ENCODE results near the gene SMAD2.
"Not testable (repeated sequence)": the region's sequence is repeated elsewhere in the genome, so short reads cannot be mapped to it uniquely, and the experiment has no call there.

Gene SMAD2

DNA sequence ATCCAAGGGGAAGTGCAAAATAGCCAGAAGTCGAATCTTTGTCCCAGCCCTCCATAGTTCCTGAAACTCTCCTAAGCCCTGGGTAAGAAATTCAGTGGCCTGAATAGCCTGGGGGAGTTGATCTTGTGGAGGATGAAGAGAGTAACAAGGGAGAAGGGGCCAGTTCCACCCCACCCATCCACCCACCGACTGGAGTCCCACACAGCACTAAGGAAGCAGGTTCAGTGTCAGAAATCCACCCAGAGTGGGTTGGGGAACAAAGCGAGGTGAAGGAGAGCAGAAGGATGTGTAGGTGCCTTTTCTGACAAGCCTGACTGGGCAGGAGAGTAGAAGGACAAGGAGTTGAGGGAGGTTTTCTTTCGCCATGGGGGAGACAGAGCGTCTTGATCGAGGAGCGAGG lies 136.8 kb downstream of the SMAD2 start:
- DNase-seq (ENCODE audit: low spot score), result no peak

DNA sequence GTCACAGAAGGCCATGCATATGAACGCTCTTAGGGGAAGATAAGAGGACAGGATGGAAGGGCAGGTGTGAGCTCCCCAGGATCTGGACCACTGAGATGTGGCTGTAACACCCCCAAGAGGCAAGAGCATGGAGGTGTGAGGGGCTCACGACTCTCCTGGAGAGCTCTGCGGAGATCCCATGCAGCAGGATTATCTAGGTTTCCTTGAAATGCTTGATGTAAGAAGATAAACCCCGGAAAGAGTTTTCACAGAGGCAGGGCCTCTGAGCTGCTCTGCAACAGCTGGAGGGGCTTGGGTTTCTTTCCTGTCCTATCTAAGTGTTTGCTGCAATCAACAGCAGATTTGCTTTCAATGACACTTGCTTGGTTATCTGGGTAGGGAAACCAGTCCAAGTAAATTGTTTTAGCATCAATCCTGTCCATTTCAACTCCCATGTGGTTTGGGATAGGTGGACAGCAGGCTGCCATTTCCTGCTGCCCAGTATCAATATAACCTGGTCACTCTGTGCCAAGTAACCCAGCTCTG lies 138.9 kb downstream of the SMAD2 start:
- no peak for DNase-seq (ENCODE audit: low spot score)

DNA sequence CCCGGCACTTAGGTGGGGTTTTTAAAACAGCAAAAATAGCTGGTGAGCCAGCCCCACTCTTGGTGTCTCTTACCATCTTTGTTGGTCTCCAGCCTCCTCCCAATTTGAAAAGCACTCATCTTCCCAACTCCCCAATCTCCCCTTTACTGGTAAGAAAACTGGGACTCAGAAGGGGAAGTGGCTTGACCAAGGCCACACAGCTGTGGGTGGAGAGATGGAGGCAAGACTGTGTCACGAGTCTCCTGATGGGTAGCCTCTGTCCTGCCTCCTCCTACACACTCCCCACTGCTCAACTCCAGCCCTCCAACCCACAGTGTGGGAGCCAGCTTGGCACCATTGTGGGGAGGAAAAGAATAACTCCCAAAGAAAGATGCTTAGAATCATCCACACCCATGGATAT lies 140.4 kb downstream of the SMAD2 start:
- DNase-seq (ENCODE audit: low spot score), result no peak

DNA sequence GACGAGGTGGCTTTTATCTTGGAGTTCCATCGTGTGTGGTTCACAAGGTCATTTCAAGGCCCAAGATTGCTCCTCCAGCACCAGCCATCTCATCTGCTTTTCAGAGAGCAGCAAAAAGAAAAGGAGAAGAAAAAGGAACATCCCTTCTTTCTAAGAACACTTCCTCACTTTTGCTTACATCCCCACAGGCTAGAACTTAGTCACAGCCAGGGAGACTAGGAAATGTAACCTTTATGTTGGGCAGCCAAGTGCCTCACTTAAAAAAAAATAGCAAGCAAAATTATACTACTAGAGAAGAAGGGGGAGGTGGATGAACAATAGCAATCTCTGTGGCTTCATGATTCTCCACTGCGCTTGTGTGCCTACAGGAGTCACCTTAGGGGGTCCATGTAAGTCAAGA lies 141.8 kb downstream of the SMAD2 start:
- no peak for DNase-seq (ENCODE audit: low spot score)

DNA sequence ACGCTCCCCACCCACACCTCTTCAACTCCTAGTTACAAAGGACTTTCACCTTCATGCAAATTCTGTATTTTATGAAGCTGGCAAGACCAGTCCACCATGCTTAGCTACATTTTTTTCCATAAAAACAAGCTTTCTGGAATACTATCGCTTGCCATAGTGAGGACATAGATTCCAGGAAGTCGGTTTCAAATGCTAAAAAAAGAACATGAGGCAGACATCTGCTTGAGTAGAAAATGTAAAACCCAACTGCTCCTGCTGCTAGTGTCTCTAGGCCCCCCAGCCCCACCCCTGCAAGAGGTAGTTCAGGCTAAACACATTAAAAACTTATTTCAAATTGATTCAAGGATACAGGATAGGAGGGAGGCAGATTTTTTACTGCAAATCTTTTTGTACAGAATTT lies 148.9 kb downstream of the SMAD2 start:
- DNase-seq (ENCODE audit: low spot score), result no peak

DNA sequence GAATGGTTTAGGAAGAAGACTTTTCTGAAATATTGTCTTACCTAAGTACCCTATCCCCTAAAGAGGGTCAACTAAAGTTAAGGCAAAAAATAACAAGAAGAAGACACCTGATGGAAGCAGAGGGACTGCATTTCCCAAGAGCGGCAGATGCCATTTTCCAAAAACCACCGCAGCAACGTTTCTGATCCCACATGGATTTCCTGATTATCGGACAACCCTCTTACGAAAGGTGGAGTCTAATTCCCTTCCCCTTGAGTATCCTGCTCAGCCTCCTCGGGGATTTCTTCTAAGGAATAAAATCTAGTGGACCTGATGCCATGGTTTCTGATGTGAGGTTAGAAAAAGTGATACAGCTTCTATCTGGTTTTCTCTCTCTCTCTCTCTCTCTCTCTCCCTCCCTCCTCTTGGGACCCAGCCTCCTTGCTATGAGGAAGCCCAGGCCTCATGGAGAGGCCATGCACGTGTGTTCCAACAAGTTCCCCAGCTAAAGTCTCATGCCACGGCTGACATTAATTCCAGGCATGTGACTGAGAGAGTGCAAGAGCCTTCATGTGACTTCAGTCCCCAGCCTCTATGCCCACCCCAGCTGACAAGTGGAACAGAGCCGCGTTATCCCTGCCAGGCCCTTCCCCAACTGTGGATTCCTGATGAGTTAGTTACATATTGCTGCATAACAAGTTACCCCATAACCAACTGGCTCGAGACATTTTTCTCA lies 150.3 kb downstream of the SMAD2 start:
- no peak for DNase-seq (ENCODE audit: low spot score)

DNA sequence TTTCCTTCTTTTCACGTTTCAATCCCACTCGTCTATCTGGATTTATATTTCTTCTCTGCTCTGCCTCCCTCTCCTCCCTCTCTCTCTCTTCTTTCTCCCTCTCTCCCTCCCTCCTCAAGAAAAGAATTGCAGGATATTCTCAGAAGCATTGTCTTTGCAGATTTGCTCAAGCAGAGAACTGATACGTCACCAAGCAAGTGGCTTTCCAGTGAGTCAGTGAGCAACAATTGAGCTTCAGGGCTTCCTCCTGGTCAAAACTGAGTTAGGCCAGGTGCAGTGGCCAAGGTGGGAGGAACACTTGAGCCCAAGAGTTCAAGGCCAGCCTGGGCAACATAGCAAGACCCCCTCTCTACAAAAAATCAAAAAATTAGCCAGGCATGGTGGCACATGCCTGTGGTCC lies 151.1 kb downstream of the SMAD2 start:
- DNase-seq (ENCODE audit: low spot score), result no peak

DNA sequence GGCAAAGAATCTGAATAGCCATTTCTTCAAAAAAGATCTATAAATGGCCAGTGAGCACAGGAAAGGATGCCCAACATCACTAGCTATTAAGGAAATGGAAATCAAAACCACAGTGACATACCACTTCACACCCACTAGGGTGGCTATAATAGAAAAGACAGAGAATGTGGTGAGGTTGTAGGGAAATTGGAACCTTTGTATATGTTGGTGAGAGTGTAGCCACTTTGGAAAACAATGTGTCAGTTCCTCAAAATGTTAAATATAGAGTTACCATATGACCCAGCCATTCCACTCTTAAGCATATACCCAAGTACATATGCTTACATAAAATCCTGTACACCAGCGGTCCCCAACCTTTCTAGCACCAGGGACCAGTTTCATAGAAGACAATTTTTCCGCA lies 152.8 kb downstream of the SMAD2 start:
- DNase-seq (ENCODE audit: low spot score), result no peak

DNA sequence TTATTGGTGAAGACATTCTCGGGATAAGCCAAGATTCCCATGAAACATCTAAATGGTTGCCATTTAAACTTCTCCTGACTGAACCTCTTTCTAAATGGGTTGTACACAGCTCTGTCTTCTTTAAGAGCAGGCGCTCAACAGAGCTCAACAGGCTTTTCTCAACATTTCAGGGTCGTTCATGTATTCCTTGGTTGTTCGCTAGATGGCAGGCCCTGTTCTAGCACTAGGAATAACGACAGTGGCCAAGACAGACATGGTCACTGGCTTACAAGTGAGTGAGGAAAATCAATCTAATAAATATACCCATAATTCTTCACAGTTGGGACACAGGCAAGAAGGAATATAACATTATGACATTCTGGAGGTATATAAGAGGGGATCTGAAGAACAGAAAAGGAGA lies 154.5 kb downstream of the SMAD2 start:
- no peak for DNase-seq (ENCODE audit: low spot score)

DNA sequence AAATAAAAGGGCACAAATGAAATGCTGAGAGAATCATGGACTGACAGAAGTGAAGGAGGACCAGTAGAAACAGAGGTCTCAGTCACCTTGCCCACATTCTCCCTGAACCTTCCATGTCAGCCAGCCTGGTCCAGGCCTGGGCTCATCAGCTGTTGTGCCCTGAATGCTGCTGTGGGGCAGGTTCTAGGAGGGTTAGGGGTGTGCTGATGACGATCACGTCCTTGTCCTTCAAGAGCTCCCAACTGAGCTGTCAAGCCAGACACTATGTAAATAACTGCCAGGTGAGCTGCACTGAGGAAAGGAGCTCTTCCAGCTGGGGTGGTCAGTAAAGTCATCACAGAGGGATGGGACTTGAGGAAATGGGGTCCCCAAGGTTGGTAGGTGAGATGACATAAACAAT lies 156.5 kb downstream of the SMAD2 start:
- no peak for DNase-seq (ENCODE audit: low spot score)

DNA sequence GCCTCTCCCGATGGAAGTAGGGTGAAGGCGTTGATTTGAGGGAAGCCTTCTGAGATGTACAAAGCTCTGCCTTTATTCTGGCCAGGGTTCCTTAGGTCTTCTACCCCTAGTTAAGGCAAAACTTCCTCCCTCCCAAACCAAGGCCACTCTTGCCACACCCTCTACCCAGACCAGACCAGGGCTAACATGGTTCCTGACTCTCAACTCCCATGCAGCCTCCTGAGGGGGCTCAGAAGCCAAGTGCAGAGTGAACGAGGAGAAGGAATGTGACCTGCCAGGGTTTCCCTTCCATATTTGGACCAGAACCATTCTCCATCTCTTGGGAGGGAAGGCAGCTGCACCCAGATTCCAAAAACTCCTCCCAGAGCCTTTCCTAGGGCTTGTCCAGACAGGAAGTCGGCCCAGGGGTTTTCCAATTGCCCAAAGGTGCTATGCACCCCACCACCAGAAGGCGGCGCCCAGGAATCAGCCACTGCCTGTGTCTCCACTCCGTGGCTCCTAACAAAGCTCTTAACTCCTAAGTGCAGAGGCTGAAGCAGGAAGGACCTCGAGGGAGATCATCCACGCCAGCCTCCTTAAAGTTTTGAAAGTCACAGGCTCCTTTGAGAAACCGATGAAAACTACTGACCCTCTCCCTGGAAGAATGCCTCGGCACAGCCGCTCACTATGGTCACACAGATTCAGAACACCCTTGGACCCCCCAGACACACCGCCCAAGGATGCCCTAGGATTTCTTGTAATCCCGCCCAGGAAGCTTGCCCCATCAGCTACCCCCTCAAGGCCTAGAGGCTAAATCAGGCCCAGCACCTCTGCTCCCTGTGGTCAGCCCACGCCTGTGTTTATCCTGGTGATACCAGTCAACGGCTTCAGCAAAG lies 157.8 kb downstream of the SMAD2 start:
- peak; percentile 60 for DNase-seq (ENCODE audit: low spot score)

DNA sequence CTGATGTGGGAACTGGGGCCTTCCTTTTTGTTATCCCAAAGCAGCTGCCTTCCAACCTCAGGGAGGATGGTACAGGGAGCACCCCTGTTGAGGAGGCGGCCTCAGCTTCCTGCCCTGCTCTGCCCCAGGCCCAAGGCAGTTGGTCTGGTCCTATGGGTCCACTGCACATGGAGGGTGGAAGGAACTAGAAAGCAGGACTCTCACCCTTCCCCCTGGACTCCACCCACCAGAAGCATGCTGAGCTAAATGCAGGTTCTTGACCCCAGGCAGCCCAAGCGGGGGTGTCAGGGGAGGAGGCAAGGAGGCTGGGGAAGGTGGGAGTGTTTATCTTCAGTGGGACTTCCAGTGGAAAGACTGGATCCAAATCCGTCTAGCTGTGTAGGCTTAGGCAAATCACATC lies 158.5 kb downstream of the SMAD2 start:
- no peak for DNase-seq (ENCODE audit: low spot score)

DNA sequence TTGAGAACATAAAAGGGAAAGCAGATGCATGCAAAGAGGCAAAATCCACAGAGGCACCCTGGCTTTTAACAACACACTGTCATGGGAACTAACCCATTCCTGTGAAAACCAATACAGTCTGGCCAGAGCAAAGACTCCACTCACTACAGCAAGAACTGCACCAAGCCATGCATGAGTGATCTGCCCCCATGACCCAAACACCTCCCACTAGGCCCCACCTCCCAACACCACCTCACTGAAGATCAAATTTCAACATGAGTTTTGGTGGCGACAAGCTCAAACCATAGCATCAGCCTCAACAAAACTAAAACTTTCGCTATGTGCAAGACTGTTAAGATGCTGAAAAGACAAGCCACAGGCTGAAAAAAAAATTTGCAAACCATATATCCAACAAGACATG lies 162.8 kb downstream of the SMAD2 start:
- DNase-seq (ENCODE audit: low spot score), result no peak

DNA sequence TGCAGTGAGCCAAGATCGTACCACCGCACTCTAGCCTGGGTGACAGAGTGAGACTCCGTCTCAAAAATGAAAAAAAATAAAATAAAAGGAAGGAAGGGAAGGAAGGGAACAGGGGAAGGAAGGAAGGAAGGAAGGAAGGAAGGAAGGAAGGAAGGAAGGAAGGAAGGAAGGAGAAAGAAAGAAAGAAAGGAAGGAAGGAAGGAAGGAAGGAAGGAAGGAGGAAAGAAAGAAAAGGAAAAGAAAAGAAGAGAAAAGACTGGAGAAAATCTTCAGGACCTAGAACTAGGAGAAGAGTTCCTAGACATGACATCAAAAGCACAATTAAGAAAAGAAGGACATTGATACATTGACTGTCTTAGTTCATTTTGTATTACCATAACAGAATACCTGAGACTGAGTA lies 163.3 kb downstream of the SMAD2 start:
- not testable (repeated sequence) for DNase-seq (ENCODE audit: low spot score)

Data from kidney capillary endothelial cell (primary cell).